Measurements from ENCODE around the gene RPH3AL.

The RPH3AL gene

GRCh38 chr17:292016-292415, 60.6 kb downstream of the RPH3AL start (continued):
- TF ChIP-seq ZBTB11 (tag by site-specific recombination; conservative IDR thresholded peaks at IDR 0.05; ENCODE audit: low read depth) (no peak), HOXD13 (CRISPR knock-in tag; IDR thresholded peaks at IDR 0.05; ENCODE audit: borderline replicate concordance) (no peak), ZNF544 (tag by site-specific recombination; IDR thresholded peaks at IDR 0.05) (no peak), ZNF132 (tag by site-specific recombination; IDR thresholded peaks at IDR 0.05; ENCODE audit: borderline replicate concordance) (no peak), ZFP41 (tag by site-specific recombination; IDR thresholded peaks at IDR 0.05; ENCODE audit: borderline replicate concordance) (no peak), ZNF223 (tag by site-specific recombination; IDR thresholded peaks at IDR 0.05) (no peak)

GRCh38 chr17:291587-291986, 61.0 kb downstream of the RPH3AL start:
- H3K36me3 ChIP-seq (ENCODE audit: control insufficient read depth in 2 of 2, insufficient read depth in 1 of 2, low read length in 2 of 2): no peaks in the 10 kb centered on the region
- no peak overlapping the region for H3K27ac ChIP-seq (ENCODE audit: extremely low read depth, low read depth, low read length)
- POLR2A ChIA-PET: interaction anchor here (1.1 kb wide), 1 partner anchor 21 kb away, joined by 3 read pairs; no protein-coding TSS in a partner anchor
- no peak overlapping the region for H3K4me3 ChIP-seq (ENCODE audit: low read depth, low read length)
- CTCF ChIA-PET: interaction anchor here (0.6 to 1.2 kb wide), 2 partner anchors 17 to 121 kb away, joined by 3 to 4 read pairs; no protein-coding TSS in a partner anchor
- TF ChIP-seq ZBTB49 (tag by site-specific recombination; IDR thresholded peaks at IDR 0.05; ENCODE audit: low read depth) (no peak), ZNF121 (tag by site-specific recombination; IDR thresholded peaks at IDR 0.05) (no peak), ZNF449 (tag by site-specific recombination; IDR thresholded peaks at IDR 0.05) (no peak), YY1 (tag by site-specific recombination; IDR thresholded peaks at IDR 0.05) (no peak), INSM2 (tag by site-specific recombination; IDR thresholded peaks at IDR 0.05) (no peak), AEBP2 (tag by site-specific recombination; IDR thresholded peaks at IDR 0.05; ENCODE audit: borderline replicate concordance) (no peak), ZNF214 (tag by site-specific recombination; IDR thresholded peaks at IDR 0.05; ENCODE audit: borderline replicate concordance) (no peak), ZNF146 (tag by site-specific recombination; IDR thresholded peaks at IDR 0.05) (no peak), ATF2 (tag by site-specific recombination; IDR thresholded peaks at IDR 0.05; ENCODE audit: low read depth) (no peak), ZNF416 (tag by site-specific recombination; IDR thresholded peaks at IDR 0.05) (no peak)
- H3K4me1 ChIP-seq (ENCODE audit: control insufficient read depth, insufficient read depth, low read length): no peaks in the 10 kb centered on the region
- no peaks in the 10 kb centered on the region for H3K9me3 ChIP-seq (ENCODE audit: control insufficient read depth, insufficient read depth, low read depth, low read length)
